CD4-positive, alpha-beta memory T cell (primary cell): ENCODE data around the gene NOS1. TPM values are rescaled to one million over a fixed set of nuclear protein-coding genes. Genes with fewer than 3 reads are reported as not detected.

Experiments used
- CTCF ChIA-PET: fragments of 350-600 bp; sonication (Branson Sonifier 250); formaldehyde crosslinking; loops from one replicate; lab custom pipeline; 2021; ENCODE audit warnings: inconsistent platforms; ENCODE audit not compliant: partially characterized antibody; lab: Charles Lee
- POLR2A ChIA-PET: fragments of 350-600 bp; sonication (Branson Sonifier 250); formaldehyde crosslinking; loops from one replicate; lab custom pipeline; 2021; ENCODE audit not compliant: partially characterized antibody; lab: Charles Lee
- DNase-seq, 5 donors: peaks; one replicate each; pipeline versions ENCODE4 v3.0.0 to v3.0.0-alpha.2; 2020 to 2022; ENCODE audit warnings: mixed read lengths in 1 of 5
- H3K27ac ChIP-seq: one replicate; pipeline ENCODE4 v1.7.0; 2013; ENCODE audit warnings: low read depth, low read length
- H3K27me3 ChIP-seq: 2 replicates; pipeline ENCODE4 v1.7.0; 2013; ENCODE audit warnings: mild to moderate bottlenecking, low read length, moderate library complexity; ENCODE audit not compliant: insufficient read depth
- H3K36me3 ChIP-seq: 2 replicates; pipeline ENCODE4 v1.7.0; 2013; ENCODE audit warnings: mild to moderate bottlenecking, low read length, moderate library complexity; ENCODE audit not compliant: insufficient read depth
- H3K4me1 ChIP-seq: 2 replicates; pipeline ENCODE4 v1.7.0; 2013; ENCODE audit warnings: mild to moderate bottlenecking, low read length, moderate library complexity; ENCODE audit not compliant: insufficient read depth
- H3K4me3 ChIP-seq, 2 donors: one replicate each; pipeline ENCODE4 v1.7.0; 2013; ENCODE audit warnings: low read length in 2 of 2, mild to moderate bottlenecking in 1 of 2
- H3K9me3 ChIP-seq, 2 donors: one replicate each; pipeline ENCODE4 v1.7.0; 2013; ENCODE audit warnings: low read length in 2 of 2, control low read depth in 1 of 2; ENCODE audit not compliant: control insufficient read depth in 1 of 2
- H3K27ac Mint-ChIP-seq, 7 donors: one replicate each; pipeline ENCODE4 v1.8.0; 2020 to 2021; ENCODE audit warnings: mixed read lengths in 7 of 7, mild to moderate bottlenecking in 6 of 7, inconsistent platforms in 3 of 7, moderate library complexity in 3 of 7
- H3K27me3 Mint-ChIP-seq, 2 donors: one replicate each; pipeline ENCODE4 v1.8.0; 2020 to 2021; ENCODE audit warnings: mixed read lengths in 2 of 2
- H3K36me3 Mint-ChIP-seq, 2 donors: one replicate each; pipeline ENCODE4 v1.8.0; 2020 to 2021; ENCODE audit warnings: mixed read lengths in 2 of 2, inconsistent platforms in 1 of 2, mild to moderate bottlenecking in 1 of 2
- H3K4me1 Mint-ChIP-seq, 4 donors: one replicate each; pipeline ENCODE4 v1.8.0; 2020 to 2021; ENCODE audit warnings: mixed read lengths in 4 of 4, mild to moderate bottlenecking in 1 of 4
- H3K4me3 Mint-ChIP-seq, 8 donors: one replicate each; pipeline ENCODE4 v1.8.0; 2020 to 2021; ENCODE audit warnings: mixed read lengths in 8 of 8, mild to moderate bottlenecking in 7 of 8, moderate library complexity in 6 of 8, inconsistent platforms in 3 of 8
- H3K9me3 Mint-ChIP-seq, 8 donors: one replicate each; pipeline ENCODE4 v1.8.0; 2020 to 2021; ENCODE audit warnings: mixed read lengths in 8 of 8, mild to moderate bottlenecking in 5 of 8, inconsistent platforms in 3 of 8, moderate library complexity in 1 of 8
- intact Hi-C: fragments of 100-400 bp; cut with micrococcal nuclease; formaldehyde crosslinking; loops from one replicate; pipeline ENCODE4 v1.15.1; 2023
- polyA plus RNA-seq, 2 donors: library from polyadenylated mRNA; unstranded; fragments of 300-500 nt; fragmentation: Illumina TruSeq; gene quantifications; one replicate each; pipeline ENCODE4 v1.2.3, GENCODE V29; 2021
- total RNA-seq, 2 experiments: library from RNA; stranded (reverse); gene quantifications; one replicate each; pipeline ENCODE4 v1.2.3, GENCODE V29; 2021

Gene NOS1
- total and polyA plus RNA-seq, 4 experiments from 2014 or later: not detected

- Histone ChIP-seq H3K27ac (no peak overlapping the region), H3K36me3 (peaks cover 87% of the 10 kb centered on the region), H3K4me1 (no peaks in the 10 kb centered on the region), H3K4me3 (no peak overlapping the region), H3K9me3 (no peaks in the 10 kb centered on the region), H3K27me3 (no peaks in the 10 kb centered on the region)
- no peak overlapping the region for H3K4me3 Mint-ChIP-seq
- DNase-seq: no peak
- peak overlapping the region in 3 of 7 donors; percentile 21 to 72 (median 42) for H3K27ac Mint-ChIP-seq
- ChIA-PET POLR2A (no interaction called here), CTCF (interaction anchor here (0.6 kb wide), 1 partner anchor 42 kb away, joined by 3 read pairs; no protein-coding TSS in a partner anchor)
- no peaks in the 10 kb centered on the region for H3K27me3 Mint-ChIP-seq
- H3K36me3 Mint-ChIP-seq: peaks cover 65 to 95% of the 10 kb centered on the region in 2 donors
- H3K4me1 Mint-ChIP-seq: peaks cover 0 to 5% (median 5%) of the 10 kb centered on the region in 4 donors
- intact Hi-C loops: no loop called here
- peaks cover 0 to 3% (median 0%) of the 10 kb centered on the region in 8 donors for H3K9me3 Mint-ChIP-seq
These were observed 199.3 kb downstream of the NOS1 start for GRCh38 chr12:117162167-117162539.

GRCh38 chr12:117161460-117162166 lies 199.8 kb downstream of the NOS1 start:
- Histone ChIP-seq H3K27ac (no peak overlapping the region), H3K27me3 (no peaks in the 10 kb centered on the region), H3K36me3 (peaks cover 82% of the 10 kb centered on the region), H3K4me1 (no peaks in the 10 kb centered on the region), H3K4me3 (no peak overlapping the region), H3K9me3 (no peaks in the 10 kb centered on the region)
- DNase-seq: no peak
- Mint-ChIP-seq H3K27ac (peak overlapping the region in 4 of 7 donors; percentile 1 to 72 (median 53)), H3K4me3 (no peak overlapping the region), H3K27me3 (no peaks in the 10 kb centered on the region), H3K4me1 (peaks cover 0 to 5% (median 2%) of the 10 kb centered on the region in 4 donors), H3K36me3 (peaks cover 64 to 95% of the 10 kb centered on the region in 2 donors), H3K9me3 (peaks cover 0 to 3% (median 0%) of the 10 kb centered on the region in 8 donors)
- intact Hi-C loops: no loop called here
- POLR2A ChIA-PET: no interaction called here
- CTCF ChIA-PET: interaction anchor here (0.6 kb wide), 1 partner anchor 42 kb away, joined by 3 read pairs; no protein-coding TSS in a partner anchor

GRCh38 chr12:117159674-117160073 lies 201.8 kb downstream of the NOS1 start:
- Histone ChIP-seq H3K4me1 (no peaks in the 10 kb centered on the region), H3K36me3 (peaks cover 83% of the 10 kb centered on the region), H3K27ac (no peak overlapping the region), H3K27me3 (no peaks in the 10 kb centered on the region), H3K4me3 (no peak overlapping the region), H3K9me3 (no peaks in the 10 kb centered on the region)
- POLR2A ChIA-PET: no interaction called here
- Mint-ChIP-seq H3K4me1 (peaks cover 0 to 5% (median 2%) of the 10 kb centered on the region in 4 donors), H3K4me3 (no peak overlapping the region), H3K9me3 (peaks cover 0 to 2% (median 0%) of the 10 kb centered on the region in 8 donors), H3K36me3 (peaks cover 69 to 92% of the 10 kb centered on the region in 2 donors), H3K27me3 (no peaks in the 10 kb centered on the region), H3K27ac (peak overlapping the region in 1 of 7 donors; percentile 35)
- intact Hi-C loops: no loop called here
- DNase-seq: no peak
- CTCF ChIA-PET: no interaction called here

GRCh38 chr12:117158911-117159553 lies 202.4 kb downstream of the NOS1 start:
- Histone ChIP-seq H3K9me3 (no peaks in the 10 kb centered on the region), H3K4me1 (no peaks in the 10 kb centered on the region), H3K27ac (no peak overlapping the region), H3K36me3 (peaks cover 84% of the 10 kb centered on the region), H3K27me3 (no peaks in the 10 kb centered on the region), H3K4me3 (no peak overlapping the region)
- no peaks in the 10 kb centered on the region for H3K27me3 Mint-ChIP-seq
- POLR2A ChIA-PET: no interaction called here
- H3K9me3 Mint-ChIP-seq: peaks cover 0 to 2% (median 0%) of the 10 kb centered on the region in 8 donors
- DNase-seq: no peak
- H3K4me1 Mint-ChIP-seq: peaks cover 0 to 5% (median 2%) of the 10 kb centered on the region in 4 donors
- no peak overlapping the region for H3K4me3 Mint-ChIP-seq
- H3K36me3 Mint-ChIP-seq: peaks cover 68 to 91% of the 10 kb centered on the region in 2 donors
- intact Hi-C loops: no loop called here
- peak overlapping the region in 2 of 7 donors; percentile 20 to 60 for H3K27ac Mint-ChIP-seq
- CTCF ChIA-PET: no interaction called here

Other genes starting within 250 kb of the NOS1 start
- gene FBXO21, start 171.2 kb downstream of the NOS1 start, total RNA-seq: 10 to 100 TPM; 41.9 to 47.8 TPM
- gene FBXO21, start 171.2 kb downstream of the NOS1 start, polyA plus RNA-seq: 10 to 100 TPM; 52.0 to 61.4 TPM